ENCODE data around the gene ASAP3. TPM values are rescaled to one million over a fixed set of nuclear protein-coding genes. Genes with fewer than 3 reads are reported as not detected.
A peak's percentile ranks its signal among the peaks of the same experiment; 100 is the strongest.

Gene ASAP3
- total and polyA plus RNA-seq, 2 of the 13 experiments (the other 11 are each of a cell fraction or from before 2014, with no cell fraction given): 32.6 to 37.0 TPM

- TF ChIP-seq ZNF766 (CRISPR knock-in tag; IDR thresholded peaks at IDR 0.05; ENCODE audit: borderline replicate concordance): no peak
- no peak for TF ChIP-seq ZFP36L2 (CRISPR knock-in tag; IDR thresholded peaks at IDR 0.05)
- TF ChIP-seq DNMT1 (CRISPR knock-in tag; IDR thresholded peaks at IDR 0.05): no peak
- TF ChIP-seq NKX3-1 (CRISPR knock-in tag; IDR thresholded peaks at IDR 0.05): no peak
- TF ChIP-seq EEA1 (CRISPR knock-in tag; IDR thresholded peaks at IDR 0.05; ENCODE audit: borderline replicate concordance): no peak
- no peak for TF ChIP-seq KMT2B (CRISPR knock-in tag; IDR thresholded peaks at IDR 0.05)
- peak; percentile 80 for TF ChIP-seq MYC (CRISPR knock-in tag; IDR thresholded peaks at IDR 0.05; ENCODE audit: borderline replicate concordance)
- peak; percentile 44 for TF ChIP-seq CTCF (CRISPR knock-in tag; IDR thresholded peaks at IDR 0.05)
- no peak for TF ChIP-seq ZFP82 (CRISPR knock-in tag; IDR thresholded peaks at IDR 0.05; ENCODE audit: borderline replicate concordance)
- TF ChIP-seq MYNN (CRISPR knock-in tag; IDR thresholded peaks at IDR 0.05; ENCODE audit: low read depth): no peak
- no peak for TF ChIP-seq AFF4 (CRISPR knock-in tag; IDR thresholded peaks at IDR 0.05)
- no peak for TF ChIP-seq SOX13 (IDR thresholded peaks at IDR 0.05)
- TF ChIP-seq SOX13 (CRISPR knock-in tag; conservative IDR thresholded peaks at IDR 0.05 in 1 of 2, IDR thresholded peaks at IDR 0.05 in 1 of 2): no peak; a peak in 1 of 4 replicates
- TF ChIP-seq ZNF276 (CRISPR knock-in tag; IDR thresholded peaks at IDR 0.05; ENCODE audit: low read depth): no peak
- TF ChIP-seq CHCHD3 (CRISPR knock-in tag; IDR thresholded peaks at IDR 0.05): no peak
- no peak for TF ChIP-seq ZFP36 (IDR thresholded peaks at IDR 0.05; ENCODE audit: borderline replicate concordance, low read depth, low read length, partially characterized antibody)
- TF ChIP-seq MZF1 (CRISPR knock-in tag; IDR thresholded peaks at IDR 0.05; ENCODE audit: borderline replicate concordance): no peak
- peak; percentile 15; the same call in 1 of the 2 replicates for TF ChIP-seq ZNF589 (CRISPR knock-in tag; conservative IDR thresholded peaks at IDR 0.05)
- no peak for TF ChIP-seq ZBTB44 (CRISPR knock-in tag; IDR thresholded peaks at IDR 0.05)
Measured at GRCh38 chr1:23424293-23425192, 59.4 kb downstream of the ASAP3 start, which contains the start of gene TCEA3 (continued).

Measured in HepG2 (cell line).